IMR-90 (cell line): ENCODE results near the gene PHOSPHO2. TPM values are rescaled to one million over a fixed set of nuclear protein-coding genes. Genes with fewer than 3 reads are reported as not detected.

ENCODE experiments used
- ATAC-seq: fragments of 200-7000 bp; cut with Tn5 transposase; 2 replicates; pipeline ENCODE4 v1.9.1; 2020; ENCODE audit warnings: low read depth, mild to moderate bottlenecking, moderate library complexity
- BruUV-seq: library from RNA; stranded (reverse); fragments of 400-500 nt; replicated peaks from 2 replicates; lab custom pipeline; 2021; lab: Mats Ljungman, UMichigan
- CTCF ChIA-PET: fragments of 300-600 bp; formaldehyde crosslinking; extraction: SDS; loops from one replicate; lab custom pipeline; 2021; ENCODE audit warnings: antibody characterized with exemption; lab: Yijun Ruan, JAX
- POLR2A ChIA-PET: fragments of 300-600 bp; sonication (Branson Sonifier 250); formaldehyde crosslinking; loops from one replicate; lab custom pipeline; 2022; ENCODE audit warnings: antibody characterized with exemption; ENCODE audit not compliant: unreplicated experiment; lab: Charles Lee
- DNase-seq: peaks from one replicate; pipeline ENCODE4 v3.0.0; 2013
- H2AFZ ChIP-seq: replicated peaks from 2 replicates; pipeline ENCODE3; 2013; ENCODE audit warnings: low read length, mild to moderate bottlenecking; ENCODE audit not compliant: poor library complexity
- H2AK5ac ChIP-seq: 2 replicates; pipeline ENCODE4 v1.6.1; 2013; ENCODE audit warnings: low read depth, low read length, inconsistent platforms
- H2AK9ac ChIP-seq: replicated peaks from 2 replicates; pipeline ENCODE3; 2013; ENCODE audit warnings: mild to moderate bottlenecking, low read depth, low read length, moderate library complexity; ENCODE audit not compliant: poor library complexity
- H2BK120ac ChIP-seq: 2 replicates; pipeline ENCODE4 v1.6.1; 2013; ENCODE audit warnings: low read depth, low read length, inconsistent platforms
- H2BK15ac ChIP-seq: 3 replicates; pipeline ENCODE4 v1.6.1; 2013; ENCODE audit warnings: low read depth, low read length, inconsistent platforms
- H2BK20ac ChIP-seq: 2 replicates; pipeline ENCODE4 v1.6.1; 2013; ENCODE audit warnings: low read depth, mild to moderate bottlenecking, inconsistent platforms, low read length, moderate library complexity
- H2BK5ac ChIP-seq: 2 replicates; pipeline ENCODE4 v1.6.1; 2013; ENCODE audit warnings: mild to moderate bottlenecking, low read depth, low read length, inconsistent platforms; ENCODE audit not compliant: poor library complexity, severe bottlenecking
- H3K14ac ChIP-seq: replicated peaks from 2 replicates; pipeline ENCODE4 v1.6.1; 2013; ENCODE audit warnings: low read depth, low read length, inconsistent platforms
- H3K18ac ChIP-seq: 2 replicates; pipeline ENCODE4 v1.6.1; 2013; ENCODE audit warnings: low read depth, low read length, control low read depth
- H3K23ac ChIP-seq: 2 replicates; pipeline ENCODE4 v1.6.1; 2013; ENCODE audit warnings: low read depth, low read length, inconsistent platforms
- H3K27ac ChIP-seq: 2 replicates; pipeline ENCODE4 v1.5.1; 2013; ENCODE audit warnings: mild to moderate bottlenecking, control low read depth, low read length; ENCODE audit not compliant: insufficient read depth
- H3K27me3 ChIP-seq: 2 replicates; pipeline ENCODE4 v1.6.1; 2013; ENCODE audit warnings: low read length; ENCODE audit not compliant: control insufficient read depth, insufficient read depth
- H3K36me3 ChIP-seq: 2 replicates; pipeline ENCODE4 v1.6.1; 2013; ENCODE audit warnings: low read length, mixed read lengths; ENCODE audit not compliant: control insufficient read depth, insufficient read depth
- H3K4ac ChIP-seq: 2 replicates; pipeline ENCODE4 v1.6.1; 2013; ENCODE audit warnings: low read depth, low read length, inconsistent platforms
- H3K4me1 ChIP-seq: 2 replicates; pipeline ENCODE4 v1.6.1; 2013; ENCODE audit warnings: low read length, mixed read lengths; ENCODE audit not compliant: control insufficient read depth, insufficient read depth
- H3K4me2 ChIP-seq: 2 replicates; pipeline ENCODE4 v1.6.1; 2013; ENCODE audit warnings: low read depth, mild to moderate bottlenecking, control low read depth, low read length, moderate library complexity
- H3K4me3 ChIP-seq: 2 replicates; pipeline ENCODE4 v1.5.1; 2013; ENCODE audit warnings: low read depth, mild to moderate bottlenecking, control low read depth, low read length, moderate library complexity; ENCODE audit not compliant: insufficient read depth
- H3K56ac ChIP-seq: 2 replicates; pipeline ENCODE4 v1.6.1; 2013; ENCODE audit warnings: low read length, inconsistent platforms; ENCODE audit not compliant: insufficient read depth; ENCODE audit errors: extremely low read depth
- H3K79me1 ChIP-seq, 2 experiments: 2 replicates each; pipeline ENCODE4 v1.6.1; 2013; ENCODE audit warnings: low read length in 2 of 2, inconsistent platforms in 1 of 2, low read depth in 1 of 2
- H3K9ac ChIP-seq: 2 replicates; pipeline ENCODE4 v1.6.1; 2013; ENCODE audit warnings: low read depth, low read length, control low read depth
- H3K9me1 ChIP-seq: 2 replicates; pipeline ENCODE4 v1.6.1; 2013; ENCODE audit warnings: low read length, inconsistent platforms; ENCODE audit not compliant: insufficient read depth
- H3K9me3 ChIP-seq: 2 replicates; pipeline ENCODE4 v1.6.1; 2013; ENCODE audit warnings: low read length; ENCODE audit not compliant: control insufficient read depth, insufficient read depth
- H4K20me1 ChIP-seq: 2 replicates; pipeline ENCODE4 v1.6.1; 2013; ENCODE audit warnings: low read length, inconsistent platforms; ENCODE audit not compliant: insufficient read depth
- H4K5ac ChIP-seq: 2 replicates; pipeline ENCODE4 v1.6.1; 2013; ENCODE audit warnings: mild to moderate bottlenecking, low read depth, low read length, control low read depth
- H4K8ac ChIP-seq, 2 experiments: 2 replicates each; pipeline ENCODE4 v1.6.1; 2013; ENCODE audit warnings: low read depth in 2 of 2, low read length in 2 of 2, control low read depth in 1 of 2, inconsistent platforms in 1 of 2
- H4K91ac ChIP-seq: 2 replicates; pipeline ENCODE4 v1.6.1; 2013; ENCODE audit warnings: low read depth, low read length, inconsistent platforms; ENCODE audit not compliant: insufficient read depth
- BHLHE40 ChIP-seq: fragments of 150-350 bp; IDR thresholded peaks from 2 replicates; pipeline ENCODE4 v1.6.1; 2016; ENCODE audit warnings: mild to moderate bottlenecking, low read depth, low read length
- CEBPB ChIP-seq: IDR thresholded peaks from 2 replicates; pipeline ENCODE4 v1.6.1; 2012; ENCODE audit warnings: low read depth, low read length, improper control_type of control experiment
- CHD1 ChIP-seq: IDR thresholded peaks from 2 replicates; pipeline ENCODE4 v1.6.1; 2012; ENCODE audit warnings: low read depth, low read length, improper control_type of control experiment
- FOS ChIP-seq: fragments of 150-350 bp; IDR thresholded peaks from 2 replicates; pipeline ENCODE4 v1.6.1; 2016; ENCODE audit warnings: low read depth, low read length
- MAFK ChIP-seq: IDR thresholded peaks from 2 replicates; pipeline ENCODE4 v1.6.1; 2012; ENCODE audit warnings: low read depth, low read length, improper control_type of control experiment
- MAZ ChIP-seq: IDR thresholded peaks from 2 replicates; pipeline ENCODE4 v1.6.1; 2012; ENCODE audit warnings: low read depth, mild to moderate bottlenecking, low read length, improper control_type of control experiment, moderate library complexity, borderline replicate concordance
- MXI1 ChIP-seq: IDR thresholded peaks from 2 replicates; pipeline ENCODE4 v1.6.1; 2012; ENCODE audit warnings: low read depth, mild to moderate bottlenecking, low read length, moderate library complexity, borderline replicate concordance
- NFE2L2 ChIP-seq: fragments of 150-350 bp; IDR thresholded peaks from 2 replicates; pipeline ENCODE4 v1.6.1; 2016; ENCODE audit warnings: low read depth, mild to moderate bottlenecking, low read length
- POLR2A ChIP-seq: IDR thresholded peaks from 2 replicates; pipeline ENCODE4 v1.6.1; 2012; ENCODE audit warnings: mild to moderate bottlenecking, low read depth, low read length
- RAD21 ChIP-seq: IDR thresholded peaks from 2 replicates; pipeline ENCODE4 v1.6.1; 2012; ENCODE audit warnings: low read length, improper control_type of control experiment
- RCOR1 ChIP-seq: IDR thresholded peaks from 2 replicates; pipeline ENCODE4 v1.6.1; 2012; ENCODE audit warnings: mild to moderate bottlenecking, low read length, improper control_type of control experiment; ENCODE audit not compliant: insufficient replicate concordance
- RFX5 ChIP-seq: IDR thresholded peaks from 2 replicates; pipeline ENCODE4 v1.8.0; 2012; ENCODE audit warnings: low read depth, mild to moderate bottlenecking, low read length, moderate library complexity
- SMC3 ChIP-seq: fragments of 150-350 bp; IDR thresholded peaks from 2 replicates; pipeline ENCODE4 v1.6.1; 2016; ENCODE audit warnings: low read depth, mild to moderate bottlenecking, antibody characterized with exemption, low read length, moderate library complexity
- WGBS, 2 experiments: methylation state at CpG; one replicate each; pipeline versions ENCODE4 v1.1.5 to v1.1.7; 2013; ENCODE audit warnings: missing lambda C conversion rate in 2 of 2; ENCODE audit not compliant: insufficient read length in 1 of 2; ENCODE audit errors: extremely low coverage in 2 of 2; 5-methylcytosine and 5-hydroxymethylcytosine counted together
- dilution Hi-C: fragments of 300-500 bp; cut with HindIII; formaldehyde crosslinking; loops from one replicate; pipeline ENCODE4 v1.14.3; 2018; ENCODE audit warnings: low sequenced_read_pairs; ENCODE audit not compliant: unreplicated experiment
- in situ Hi-C: fragments of 300-500 bp; cut with MboI; formaldehyde crosslinking; loops from 3 replicates; pipeline ENCODE4 v1.14.3; 2019; ENCODE audit warnings: low sequenced_read_pairs, inconsistent platforms, mixed read lengths
- intact Hi-C: fragments of 100-400 bp; cut with micrococcal nuclease; formaldehyde crosslinking; loops from 2 replicates; pipeline ENCODE4 v1.10.0; 2022
- polyA plus RNA-seq, 3 experiments: library from polyadenylated mRNA; depleted of rRNA; stranded (reverse); fragments of >200 nt; gene quantifications; 2 replicates each; pipeline ENCODE4 v1.2.3, GENCODE V29; 2012; ENCODE audit warnings: low replicate concordance in 1 of 3
- total RNA-seq: library from RNA; depleted of rRNA; stranded (reverse); fragments of >200 nt; gene quantifications from 2 replicates; pipeline ENCODE4 v1.2.3, GENCODE V29; 2012
- TF ChIP-seq, protein P1 (sequence below): fragments of 150-350 bp; IDR thresholded peaks from 2 replicates; pipeline ENCODE4 v1.6.1; 2016; ENCODE audit warnings: low read depth, mild to moderate bottlenecking, low read length, moderate library complexity, borderline replicate concordance
- TF ChIP-seq, protein P2 (sequence below): conservative IDR thresholded peaks from 2 replicates; pipeline ENCODE4 v1.5.1; 2012; ENCODE audit warnings: mild to moderate bottlenecking, low read depth, low read length, improper control_type of control experiment
- TF ChIP-seq, protein P3 (sequence below): fragments of 150-350 bp; IDR thresholded peaks from 2 replicates; pipeline ENCODE4 v1.6.1; 2017; ENCODE audit warnings: mild to moderate bottlenecking, antibody characterized with exemption, low read length, low read depth

The PHOSPHO2 gene
- total and polyA plus RNA-seq, 2 of the 4 experiments (the other 2 are of a cell fraction) = 0.48 to 0.54 TPM

DNA sequence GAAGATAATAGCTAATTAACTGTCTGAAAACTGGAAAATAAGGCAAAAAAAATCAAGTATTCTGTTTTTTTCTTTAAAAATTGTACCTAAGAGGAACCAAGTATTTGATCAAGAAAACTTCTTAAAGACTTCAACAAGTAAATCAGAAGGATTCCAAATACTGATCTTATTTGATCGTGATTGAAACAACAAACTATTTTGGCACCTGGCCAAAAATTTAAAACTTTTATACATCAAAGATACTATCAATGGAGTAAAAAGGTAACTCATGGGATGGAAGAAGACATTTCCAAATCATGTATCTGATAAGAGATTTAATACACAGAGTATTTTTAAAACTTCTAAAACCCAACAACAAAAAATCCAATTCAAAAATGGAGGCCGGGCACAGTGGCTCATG, 46.8 kb upstream of the PHOSPHO2 start:
- H3K27ac ChIP-seq = no peak overlapping the region
- H2AK9ac ChIP-seq = no peak overlapping the region
- H4K20me1 ChIP-seq = no peaks in the 10 kb centered on the region
- no peak overlapping the region for H3K4ac ChIP-seq
- H2BK20ac ChIP-seq = no peak overlapping the region
- intact Hi-C loops = no loop called here
- H3K18ac ChIP-seq = no peak overlapping the region
- no peak overlapping the region for H3K4me2 ChIP-seq
- no peak overlapping the region for H2BK15ac ChIP-seq
- TF ChIP-seq CEBPB = no peak
- no peak for TF ChIP-seq SMC3
- no peak for TF ChIP-seq RAD21
- no peak for TF ChIP-seq POLR2A
- TF ChIP-seq NFE2L2 = no peak
- no peak for TF ChIP-seq BHLHE40
- no peak for TF ChIP-seq MXI1
- TF ChIP-seq CHD1 = no peak
- TF ChIP-seq FOS = no peak
- TF ChIP-seq MAZ = no peak
- TF ChIP-seq MAFK = no peak
- TF ChIP-seq, protein P1, sequence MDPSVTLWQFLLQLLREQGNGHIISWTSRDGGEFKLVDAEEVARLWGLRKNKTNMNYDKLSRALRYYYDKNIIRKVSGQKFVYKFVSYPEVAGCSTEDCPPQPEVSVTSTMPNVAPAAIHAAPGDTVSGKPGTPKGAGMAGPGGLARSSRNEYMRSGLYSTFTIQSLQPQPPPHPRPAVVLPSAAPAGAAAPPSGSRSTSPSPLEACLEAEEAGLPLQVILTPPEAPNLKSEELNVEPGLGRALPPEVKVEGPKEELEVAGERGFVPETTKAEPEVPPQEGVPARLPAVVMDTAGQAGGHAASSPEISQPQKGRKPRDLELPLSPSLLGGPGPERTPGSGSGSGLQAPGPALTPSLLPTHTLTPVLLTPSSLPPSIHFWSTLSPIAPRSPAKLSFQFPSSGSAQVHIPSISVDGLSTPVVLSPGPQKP = no peak
- no peak for TF ChIP-seq RFX5
- TF ChIP-seq, protein P2, sequence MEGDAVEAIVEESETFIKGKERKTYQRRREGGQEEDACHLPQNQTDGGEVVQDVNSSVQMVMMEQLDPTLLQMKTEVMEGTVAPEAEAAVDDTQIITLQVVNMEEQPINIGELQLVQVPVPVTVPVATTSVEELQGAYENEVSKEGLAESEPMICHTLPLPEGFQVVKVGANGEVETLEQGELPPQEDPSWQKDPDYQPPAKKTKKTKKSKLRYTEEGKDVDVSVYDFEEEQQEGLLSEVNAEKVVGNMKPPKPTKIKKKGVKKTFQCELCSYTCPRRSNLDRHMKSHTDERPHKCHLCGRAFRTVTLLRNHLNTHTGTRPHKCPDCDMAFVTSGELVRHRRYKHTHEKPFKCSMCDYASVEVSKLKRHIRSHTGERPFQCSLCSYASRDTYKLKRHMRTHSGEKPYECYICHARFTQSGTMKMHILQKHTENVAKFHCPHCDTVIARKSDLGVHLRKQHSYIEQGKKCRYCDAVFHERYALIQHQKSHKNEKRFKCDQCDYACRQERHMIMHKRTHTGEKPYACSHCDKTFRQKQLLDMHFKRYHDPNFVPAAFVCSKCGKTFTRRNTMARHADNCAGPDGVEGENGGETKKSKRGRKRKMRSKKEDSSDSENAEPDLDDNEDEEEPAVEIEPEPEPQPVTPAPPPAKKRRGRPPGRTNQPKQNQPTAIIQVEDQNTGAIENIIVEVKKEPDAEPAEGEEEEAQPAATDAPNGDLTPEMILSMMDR = no peak
- no peak for TF ChIP-seq RCOR1
- TF ChIP-seq, protein P3, sequence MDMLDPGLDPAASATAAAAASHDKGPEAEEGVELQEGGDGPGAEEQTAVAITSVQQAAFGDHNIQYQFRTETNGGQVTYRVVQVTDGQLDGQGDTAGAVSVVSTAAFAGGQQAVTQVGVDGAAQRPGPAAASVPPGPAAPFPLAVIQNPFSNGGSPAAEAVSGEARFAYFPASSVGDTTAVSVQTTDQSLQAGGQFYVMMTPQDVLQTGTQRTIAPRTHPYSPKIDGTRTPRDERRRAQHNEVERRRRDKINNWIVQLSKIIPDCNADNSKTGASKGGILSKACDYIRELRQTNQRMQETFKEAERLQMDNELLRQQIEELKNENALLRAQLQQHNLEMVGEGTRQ = no peak
- H3K4me3 ChIP-seq = no peak overlapping the region
- no peaks in the 10 kb centered on the region for H3K36me3 ChIP-seq
- H4K91ac ChIP-seq = no peak overlapping the region
- H3K9me1 ChIP-seq = no peaks in the 10 kb centered on the region
- H3K56ac ChIP-seq = no peak overlapping the region
- no peak overlapping the region for H2AK5ac ChIP-seq
- H3K9ac ChIP-seq = no peak overlapping the region
- H3K4me1 ChIP-seq = no peaks in the 10 kb centered on the region
- H3K23ac ChIP-seq = no peak overlapping the region
- no peaks in the 10 kb centered on the region for H3K79me1 ChIP-seq
- DNase-seq (no peak), ATAC-seq (no peak)
- no peak overlapping the region for H2AFZ ChIP-seq
- in situ Hi-C loops = no loop called here
- dilution Hi-C loops = no loop called here
- BruUV-seq = no TSS peak
- no peaks in the 10 kb centered on the region for H3K9me3 ChIP-seq
- no peak overlapping the region for H3K14ac ChIP-seq
- no peak overlapping the region for H2BK120ac ChIP-seq
- CTCF ChIA-PET = no interaction called here
- H3K27me3 ChIP-seq = no peaks in the 10 kb centered on the region
- no peak overlapping the region for H4K5ac ChIP-seq
- H4K8ac ChIP-seq = no peak overlapping the region
- no peak overlapping the region for H2BK5ac ChIP-seq
- no CpG with 5 or more reads among the region's 2 CpGs for WGBS, 2 experiments
- POLR2A ChIA-PET = no interaction called here
